C4-2B (cell line): Measurements from ENCODE around the gene ASB3.

ENCODE experiments used
- ZFX ChIP-seq: fragments of 450-650 bp; IDR thresholded peaks from 2 replicates; pipeline ENCODE4 v1.6.1; 2017
- TF ChIP-seq, protein P1 (sequence below): fragments of 450-650 bp; conservative IDR thresholded peaks from 2 replicates; pipeline ENCODE4 v1.5.1; 2017; ENCODE audit warnings: mild to moderate bottlenecking

DNA sequence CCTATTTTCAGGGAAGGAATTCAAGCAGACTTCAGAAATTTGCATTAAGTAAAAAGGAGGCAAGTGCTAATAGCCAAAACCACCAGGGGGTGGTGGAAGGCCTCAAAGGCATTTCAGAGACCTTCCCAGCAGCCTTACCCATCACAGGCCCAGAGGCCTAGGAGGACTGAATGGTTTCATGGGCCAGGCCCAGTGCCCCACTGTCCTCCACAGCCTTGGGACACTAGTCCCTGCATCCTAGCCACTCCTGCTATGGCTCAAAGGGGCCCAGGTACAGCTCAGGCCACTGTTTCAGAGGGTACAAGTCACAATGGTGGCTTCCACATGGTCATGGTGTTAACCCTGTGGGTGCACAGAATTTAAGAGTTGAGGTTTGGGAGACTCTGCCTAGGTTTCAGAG lies 77.8 kb downstream of the ASB3 start:
- TF ChIP-seq, protein P1, sequence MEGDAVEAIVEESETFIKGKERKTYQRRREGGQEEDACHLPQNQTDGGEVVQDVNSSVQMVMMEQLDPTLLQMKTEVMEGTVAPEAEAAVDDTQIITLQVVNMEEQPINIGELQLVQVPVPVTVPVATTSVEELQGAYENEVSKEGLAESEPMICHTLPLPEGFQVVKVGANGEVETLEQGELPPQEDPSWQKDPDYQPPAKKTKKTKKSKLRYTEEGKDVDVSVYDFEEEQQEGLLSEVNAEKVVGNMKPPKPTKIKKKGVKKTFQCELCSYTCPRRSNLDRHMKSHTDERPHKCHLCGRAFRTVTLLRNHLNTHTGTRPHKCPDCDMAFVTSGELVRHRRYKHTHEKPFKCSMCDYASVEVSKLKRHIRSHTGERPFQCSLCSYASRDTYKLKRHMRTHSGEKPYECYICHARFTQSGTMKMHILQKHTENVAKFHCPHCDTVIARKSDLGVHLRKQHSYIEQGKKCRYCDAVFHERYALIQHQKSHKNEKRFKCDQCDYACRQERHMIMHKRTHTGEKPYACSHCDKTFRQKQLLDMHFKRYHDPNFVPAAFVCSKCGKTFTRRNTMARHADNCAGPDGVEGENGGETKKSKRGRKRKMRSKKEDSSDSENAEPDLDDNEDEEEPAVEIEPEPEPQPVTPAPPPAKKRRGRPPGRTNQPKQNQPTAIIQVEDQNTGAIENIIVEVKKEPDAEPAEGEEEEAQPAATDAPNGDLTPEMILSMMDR, result no peak
- TF ChIP-seq ZFX, result no peak
